ENCODE results near the gene FBXW11. TPM values are rescaled to one million over a fixed set of nuclear protein-coding genes. Genes with fewer than 3 reads are reported as not detected.

The FBXW11 gene
- total and polyA plus RNA-seq, 10 of the 15 experiments (the other 5 are each of a cell fraction or from before 2014, with no cell fraction given): 4.3 to 61.5 (median 40.0) TPM

DNA sequence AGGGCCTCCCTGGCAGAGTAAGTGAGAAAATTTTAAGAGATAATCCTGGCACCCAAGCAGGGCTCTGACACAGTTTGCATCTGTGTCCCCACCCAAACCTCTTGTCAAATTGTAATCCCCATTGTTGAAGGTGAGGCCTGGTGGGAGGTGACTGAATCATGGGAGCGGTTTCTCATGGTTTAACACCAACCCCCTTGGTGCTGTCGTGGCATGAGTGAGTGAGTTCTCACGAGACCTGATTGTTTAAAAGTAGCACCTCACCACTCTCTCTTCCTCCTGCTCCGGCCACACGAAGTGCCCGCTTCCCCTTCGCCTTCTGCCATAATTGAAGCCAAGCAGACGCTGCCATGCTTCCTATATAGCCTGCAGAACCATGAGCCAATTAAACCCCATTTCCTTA lies 80.1 kb downstream of the FBXW11 start:
- CTCF ChIA-PET: interaction anchor here (1.0 kb wide), 1 partner anchor 8 kb away, joined by 4 read pairs; no protein-coding TSS in a partner anchor
- TF ChIP-seq, protein P1, sequence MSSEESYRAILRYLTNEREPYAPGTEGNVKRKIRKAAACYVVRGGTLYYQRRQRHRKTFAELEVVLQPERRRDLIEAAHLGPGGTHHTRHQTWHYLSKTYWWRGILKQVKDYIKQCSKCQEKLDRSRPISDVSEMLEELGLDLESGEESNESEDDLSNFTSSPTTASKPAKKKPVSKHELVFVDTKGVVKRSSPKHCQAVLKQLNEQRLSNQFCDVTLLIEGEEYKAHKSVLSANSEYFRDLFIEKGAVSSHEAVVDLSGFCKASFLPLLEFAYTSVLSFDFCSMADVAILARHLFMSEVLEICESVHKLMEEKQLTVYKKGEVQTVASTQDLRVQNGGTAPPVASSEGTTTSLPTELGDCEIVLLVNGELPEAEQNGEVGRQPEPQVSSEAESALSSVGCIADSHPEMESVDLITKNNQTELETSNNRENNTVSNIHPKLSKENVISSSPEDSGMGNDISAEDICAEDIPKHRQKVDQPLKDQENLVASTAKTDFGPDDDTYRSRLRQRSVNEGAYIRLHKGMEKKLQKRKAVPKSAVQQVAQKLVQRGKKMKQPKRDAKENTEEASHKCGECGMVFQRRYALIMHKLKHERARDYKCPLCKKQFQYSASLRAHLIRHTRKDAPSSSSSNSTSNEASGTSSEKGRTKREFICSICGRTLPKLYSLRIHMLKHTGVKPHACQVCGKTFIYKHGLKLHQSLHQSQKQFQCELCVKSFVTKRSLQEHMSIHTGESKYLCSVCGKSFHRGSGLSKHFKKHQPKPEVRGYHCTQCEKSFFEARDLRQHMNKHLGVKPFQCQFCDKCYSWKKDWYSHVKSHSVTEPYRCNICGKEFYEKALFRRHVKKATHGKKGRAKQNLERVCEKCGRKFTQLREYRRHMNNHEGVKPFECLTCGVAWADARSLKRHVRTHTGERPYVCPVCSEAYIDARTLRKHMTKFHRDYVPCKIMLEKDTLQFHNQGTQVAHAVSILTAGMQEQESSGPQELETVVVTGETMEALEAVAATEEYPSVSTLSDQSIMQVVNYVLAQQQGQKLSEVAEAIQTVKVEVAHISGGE (CRISPR knock-in tag; IDR thresholded peaks at IDR 0.05): no peak
- TF ChIP-seq CHD4 (IDR thresholded peaks at IDR 0.05) (no peak), CHD1 (IDR thresholded peaks at IDR 0.05; ENCODE audit: low read depth, low read length) (no peak), IRF4 (IDR thresholded peaks at IDR 0.05; ENCODE audit: low read depth, low read length) (0 out of 2 replicates have a peak, but pooled peaks have one; percentile 36), IKZF2 (IDR thresholded peaks at IDR 0.05) (no peak; a peak in 1 of 4 replicates), NFIC (IDR thresholded peaks at IDR 0.05; ENCODE audit: low read depth, low read length) (0 out of 2 replicates have a peak, but pooled peaks have one; percentile 33), KAT2A (conservative IDR thresholded peaks at IDR 0.05; ENCODE audit: control insufficient read depth, low read depth, low read length) (no peak), BHLHE40 (IDR thresholded peaks at IDR 0.05; ENCODE audit: borderline replicate concordance in 1 of 2, low read depth in 2 of 2, low read length in 1 of 2) (peak; percentile 82 to 93), RB1 (IDR thresholded peaks at IDR 0.05; ENCODE audit: borderline replicate concordance) (no peak), BMI1 (IDR thresholded peaks at IDR 0.05; ENCODE audit: borderline replicate concordance) (no peak), ETV6 (conservative IDR thresholded peaks at IDR 0.05 in 1 of 2, IDR thresholded peaks at IDR 0.05 in 1 of 2; ENCODE audit: borderline replicate concordance in 1 of 2, low read depth in 1 of 2) (peak in 1 of 2 experiments; percentile 75; a peak in 1 of 4 replicates), BRCA1 (IDR thresholded peaks at IDR 0.05; ENCODE audit: low read depth, low read length) (no peak), SPI1 (IDR thresholded peaks at IDR 0.05; ENCODE audit: borderline replicate concordance, insufficient read depth, low read depth, low read length) (peak; percentile 83), DPF2 (IDR thresholded peaks at IDR 0.05) (peak; percentile 34; the same call in 1 of the 2 replicates), PAX8 (IDR thresholded peaks at IDR 0.05) (no peak), EED (IDR thresholded peaks at IDR 0.05; ENCODE audit: low read depth) (peak; percentile 80), TARDBP (IDR thresholded peaks at IDR 0.05; ENCODE audit: borderline replicate concordance) (no peak)
- TF ChIP-seq, protein P2, sequence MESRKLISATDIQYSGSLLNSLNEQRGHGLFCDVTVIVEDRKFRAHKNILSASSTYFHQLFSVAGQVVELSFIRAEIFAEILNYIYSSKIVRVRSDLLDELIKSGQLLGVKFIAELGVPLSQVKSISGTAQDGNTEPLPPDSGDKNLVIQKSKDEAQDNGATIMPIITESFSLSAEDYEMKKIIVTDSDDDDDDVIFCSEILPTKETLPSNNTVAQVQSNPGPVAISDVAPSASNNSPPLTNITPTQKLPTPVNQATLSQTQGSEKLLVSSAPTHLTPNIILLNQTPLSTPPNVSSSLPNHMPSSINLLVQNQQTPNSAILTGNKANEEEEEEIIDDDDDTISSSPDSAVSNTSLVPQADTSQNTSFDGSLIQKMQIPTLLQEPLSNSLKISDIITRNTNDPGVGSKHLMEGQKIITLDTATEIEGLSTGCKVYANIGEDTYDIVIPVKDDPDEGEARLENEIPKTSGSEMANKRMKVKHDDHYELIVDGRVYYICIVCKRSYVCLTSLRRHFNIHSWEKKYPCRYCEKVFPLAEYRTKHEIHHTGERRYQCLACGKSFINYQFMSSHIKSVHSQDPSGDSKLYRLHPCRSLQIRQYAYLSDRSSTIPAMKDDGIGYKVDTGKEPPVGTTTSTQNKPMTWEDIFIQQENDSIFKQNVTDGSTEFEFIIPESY (IDR thresholded peaks at IDR 0.05): peak; percentile 55; the same call in 1 of the 2 replicates
- TF ChIP-seq, protein P3, sequence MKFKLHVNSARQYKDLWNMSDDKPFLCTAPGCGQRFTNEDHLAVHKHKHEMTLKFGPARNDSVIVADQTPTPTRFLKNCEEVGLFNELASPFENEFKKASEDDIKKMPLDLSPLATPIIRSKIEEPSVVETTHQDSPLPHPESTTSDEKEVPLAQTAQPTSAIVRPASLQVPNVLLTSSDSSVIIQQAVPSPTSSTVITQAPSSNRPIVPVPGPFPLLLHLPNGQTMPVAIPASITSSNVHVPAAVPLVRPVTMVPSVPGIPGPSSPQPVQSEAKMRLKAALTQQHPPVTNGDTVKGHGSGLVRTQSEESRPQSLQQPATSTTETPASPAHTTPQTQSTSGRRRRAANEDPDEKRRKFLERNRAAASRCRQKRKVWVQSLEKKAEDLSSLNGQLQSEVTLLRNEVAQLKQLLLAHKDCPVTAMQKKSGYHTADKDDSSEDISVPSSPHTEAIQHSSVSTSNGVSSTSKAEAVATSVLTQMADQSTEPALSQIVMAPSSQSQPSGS (IDR thresholded peaks at IDR 0.05; ENCODE audit: low read length): no peak

More for the DNA sequence above, 80.1 kb downstream of the FBXW11 start:
- whole genome bisulfite sequencing (ENCODE audit: insufficient coverage, insufficient replicate concordance, low lambda C conversion rate, missing lambda C conversion rate): 66% methylated on average over 8 of the region's 8 CpGs
- peak; percentile 23 for FAIRE-seq
- BruUV-seq (replicated peaks): no TSS peak
- ChIA-PET SMC1A (ENCODE audit: uncharacterized antibody, unreplicated experiment) (no interaction called here), RAD21 (ENCODE audit: unreplicated experiment) (no interaction called here), POLR2A (interaction anchor here (1.0 kb wide), 1 partner anchor 13 kb away, joined by 3 read pairs; no protein-coding TSS in a partner anchor)
- peak overlapping the region; percentile 69 for H3K27ac ChIP-seq (ENCODE audit: control insufficient read depth, insufficient read depth)
- H3K79me2 ChIP-seq (ENCODE audit: control insufficient read depth, insufficient read depth, low read length): peaks cover 77% of the 10 kb centered on the region
- H3K27me3 ChIP-seq (replicated peaks in 1 of 2; ENCODE audit: control insufficient read depth in 2 of 2, insufficient read depth in 2 of 2, low read length in 1 of 2): no peaks in the 10 kb centered on the region
- H3K9ac ChIP-seq (ENCODE audit: control insufficient read depth, insufficient read depth, low read length): peak overlapping the region; percentile 26; the same call in 1 of the 2 replicates
- DNase-seq (ENCODE audit: low read depth, low spot score): no peak
- intact Hi-C loops (cut with micrococcal nuclease; ENCODE audit: unreplicated experiment): loop anchor here (5.0 kb wide), 1 partner anchor 76 kb away; no protein-coding TSS in a partner anchor
- no peak overlapping the region for H2AFZ ChIP-seq (ENCODE audit: control insufficient read depth, low read depth, low read length)
- H3K9me3 ChIP-seq (replicated peaks; ENCODE audit: control insufficient read depth, insufficient read depth, low read length): peaks cover 11% of the 10 kb centered on the region; the same call in 2 of the 3 replicates
- in situ Hi-C loops (cut with MboI): no loop called here
- no peaks in the 10 kb centered on the region for H4K20me1 ChIP-seq (ENCODE audit: control insufficient read depth, insufficient read depth)
- peak; percentile 83 for ATAC-seq
- H3K4me1 ChIP-seq (ENCODE audit: control insufficient read depth, insufficient read depth, low read length): peaks cover 16% of the 10 kb centered on the region
- peak overlapping the region; percentile 65 for H3K4me2 ChIP-seq (ENCODE audit: control insufficient read depth, insufficient read depth)
- H3K36me3 ChIP-seq (ENCODE audit: control insufficient read depth in 2 of 2, insufficient read depth in 2 of 2, low read length in 1 of 2): peaks cover 0 to 2% of the 10 kb centered on the region in 2 experiments; a peak in 2 of 4 replicates
- H3K4me3 ChIP-seq: no peak overlapping the region
